ENCODE measurements around the gene SCIN.
"Not testable (repeated sequence)": the region's sequence is repeated elsewhere in the genome, so short reads cannot be mapped to it uniquely, and the experiment has no call there.

SCIN gene

GRCh38 chr7:12687718-12688171 lies 117.2 kb downstream of the SCIN start:
- Histone ChIP-seq H3K4me3 (ENCODE audit: low read depth in 1 of 2, low read length in 2 of 2) (no peak overlapping the region), H3K27me3 (ENCODE audit: insufficient read depth, low read length, poor library complexity) (no peaks in the 10 kb centered on the region), H3K9me3 (ENCODE audit: insufficient read depth, low read length, severe bottlenecking) (no peaks in the 10 kb centered on the region), H2AFZ (ENCODE audit: low read depth, low read length) (no peak overlapping the region), H4K20me1 (ENCODE audit: insufficient read depth, low read length) (no peaks in the 10 kb centered on the region), H3K9ac (ENCODE audit: low read depth, low read length) (no peak overlapping the region), H3K4me1 (ENCODE audit: insufficient read depth, low read length) (no peaks in the 10 kb centered on the region), H3K79me2 (ENCODE audit: insufficient read depth, low read length) (no peaks in the 10 kb centered on the region), H3K27ac (ENCODE audit: low read length) (no peak overlapping the region), H3K4me2 (ENCODE audit: insufficient read depth, low read length) (no peak overlapping the region), H3K36me3 (ENCODE audit: insufficient read depth, low read length) (no peaks in the 10 kb centered on the region)
- TF ChIP-seq CTCF (IDR thresholded peaks at IDR 0.05; ENCODE audit: borderline replicate concordance, extremely low read depth, low read length, poor library complexity, severe bottlenecking) (no peak), EZH2 (IDR thresholded peaks at IDR 0.05; ENCODE audit: borderline replicate concordance, low read depth, low read length, severe bottlenecking) (no peak)
- no peak for ATAC-seq (ENCODE audit: insufficient read depth, low read depth)
- no peak for DNase-seq

GRCh38 chr7:12688485-12689170 lies 118.1 kb downstream of the SCIN start:
- DNase-seq; H3K4me2 ChIP-seq (ENCODE audit: insufficient read depth, low read length); ATAC-seq (ENCODE audit: insufficient read depth, low read depth); H3K4me1 ChIP-seq (ENCODE audit: insufficient read depth, low read length); H3K36me3 ChIP-seq (ENCODE audit: insufficient read depth, low read length); H2AFZ ChIP-seq (ENCODE audit: low read depth, low read length); H3K27me3 ChIP-seq (ENCODE audit: insufficient read depth, low read length, poor library complexity); H3K79me2 ChIP-seq (ENCODE audit: insufficient read depth, low read length); H4K20me1 ChIP-seq (ENCODE audit: insufficient read depth, low read length); H3K9me3 ChIP-seq (ENCODE audit: insufficient read depth, low read length, severe bottlenecking); H3K27ac ChIP-seq (ENCODE audit: low read length); H3K4me3 ChIP-seq (ENCODE audit: low read depth in 1 of 2, low read length in 2 of 2); H3K9ac ChIP-seq (ENCODE audit: low read depth, low read length): not testable (repeated sequence)

- Histone ChIP-seq H3K4me2 (ENCODE audit: insufficient read depth, low read length) (no peak overlapping the region), H3K9me3 (ENCODE audit: insufficient read depth, low read length, severe bottlenecking) (no peaks in the 10 kb centered on the region), H3K4me1 (ENCODE audit: insufficient read depth, low read length) (no peaks in the 10 kb centered on the region), H3K27ac (ENCODE audit: low read length) (no peak overlapping the region), H3K4me3 (ENCODE audit: low read depth in 1 of 2, low read length in 2 of 2) (no peak overlapping the region), H2AFZ (ENCODE audit: low read depth, low read length) (no peak overlapping the region), H4K20me1 (ENCODE audit: insufficient read depth, low read length) (no peaks in the 10 kb centered on the region), H3K79me2 (ENCODE audit: insufficient read depth, low read length) (no peaks in the 10 kb centered on the region), H3K9ac (ENCODE audit: low read depth, low read length) (no peak overlapping the region), H3K36me3 (ENCODE audit: insufficient read depth, low read length) (no peaks in the 10 kb centered on the region), H3K27me3 (ENCODE audit: insufficient read depth, low read length, poor library complexity) (no peaks in the 10 kb centered on the region)
- DNase-seq: no peak
- ATAC-seq (ENCODE audit: insufficient read depth, low read depth): no peak
- TF ChIP-seq EZH2 (IDR thresholded peaks at IDR 0.05; ENCODE audit: borderline replicate concordance, low read depth, low read length, severe bottlenecking) (no peak), CTCF (IDR thresholded peaks at IDR 0.05; ENCODE audit: borderline replicate concordance, extremely low read depth, low read length, poor library complexity, severe bottlenecking) (no peak)
Observed at GRCh38 chr7:12689451-12689850, 118.9 kb downstream of the SCIN start.

- no peak overlapping the region for H3K27ac ChIP-seq (ENCODE audit: low read length)
- H2AFZ ChIP-seq (ENCODE audit: low read depth, low read length): no peak overlapping the region
- no peaks in the 10 kb centered on the region for H3K36me3 ChIP-seq (ENCODE audit: insufficient read depth, low read length)
- no peaks in the 10 kb centered on the region for H3K9me3 ChIP-seq (ENCODE audit: insufficient read depth, low read length, severe bottlenecking)
- no peaks in the 10 kb centered on the region for H4K20me1 ChIP-seq (ENCODE audit: insufficient read depth, low read length)
- ATAC-seq (ENCODE audit: insufficient read depth, low read depth) (no peak), DNase-seq (no peak)
- no peak overlapping the region for H3K4me3 ChIP-seq (ENCODE audit: low read depth in 1 of 2, low read length in 2 of 2)
- no peaks in the 10 kb centered on the region for H3K4me1 ChIP-seq (ENCODE audit: insufficient read depth, low read length)
- no peak overlapping the region for H3K4me2 ChIP-seq (ENCODE audit: insufficient read depth, low read length)
- TF ChIP-seq CTCF (IDR thresholded peaks at IDR 0.05; ENCODE audit: borderline replicate concordance, extremely low read depth, low read length, poor library complexity, severe bottlenecking) (no peak), EZH2 (IDR thresholded peaks at IDR 0.05; ENCODE audit: borderline replicate concordance, low read depth, low read length, severe bottlenecking) (no peak)
- H3K9ac ChIP-seq (ENCODE audit: low read depth, low read length): no peak overlapping the region
- H3K27me3 ChIP-seq (ENCODE audit: insufficient read depth, low read length, poor library complexity): no peaks in the 10 kb centered on the region
- H3K79me2 ChIP-seq (ENCODE audit: insufficient read depth, low read length): no peaks in the 10 kb centered on the region
Observed at GRCh38 chr7:12690041-12690878, 119.7 kb downstream of the SCIN start.

- H3K27me3 ChIP-seq (ENCODE audit: insufficient read depth, low read length, poor library complexity); H2AFZ ChIP-seq (ENCODE audit: low read depth, low read length); H3K79me2 ChIP-seq (ENCODE audit: insufficient read depth, low read length): not testable (repeated sequence)
Observed at GRCh38 chr7:12691388-12691787, 120.9 kb downstream of the SCIN start.

More at GRCh38 chr7:12691388-12691787, 120.9 kb downstream of the SCIN start:
- not testable (repeated sequence) for H3K9me3 ChIP-seq (ENCODE audit: insufficient read depth, low read length, severe bottlenecking); H3K4me1 ChIP-seq (ENCODE audit: insufficient read depth, low read length); H4K20me1 ChIP-seq (ENCODE audit: insufficient read depth, low read length); H3K4me3 ChIP-seq (ENCODE audit: low read depth in 1 of 2, low read length in 2 of 2); H3K36me3 ChIP-seq (ENCODE audit: insufficient read depth, low read length); ATAC-seq (ENCODE audit: insufficient read depth, low read depth); DNase-seq; H3K4me2 ChIP-seq (ENCODE audit: insufficient read depth, low read length); H3K27ac ChIP-seq (ENCODE audit: low read length); H3K9ac ChIP-seq (ENCODE audit: low read depth, low read length)

Measured in DND-41 (cell line).